Stimulated activated CD4-positive, alpha-beta T cell treated with anti-CD3 and anti-CD28 coated beads, Interleukin-2, amount 100 ng/mL, for 48 hours (primary cell): ENCODE measurements around the gene PLEKHG3.

Experiments
- DNase-seq, 2 donors: peaks; one replicate each; pipeline ENCODE4 v3.0.0-alpha.2; 2020

PLEKHG3 gene

GRCh38 chr14:64766430-64767151 is 62.4 kb downstream of the PLEKHG3 start:
- no peak for DNase-seq

- no peak for DNase-seq
Measured at GRCh38 chr14:64767215-64767964, 63.2 kb downstream of the PLEKHG3 start.

GRCh38 chr14:64768401-64769095 is 64.3 kb downstream of the PLEKHG3 start:
- DNase-seq: no peak

DNA sequence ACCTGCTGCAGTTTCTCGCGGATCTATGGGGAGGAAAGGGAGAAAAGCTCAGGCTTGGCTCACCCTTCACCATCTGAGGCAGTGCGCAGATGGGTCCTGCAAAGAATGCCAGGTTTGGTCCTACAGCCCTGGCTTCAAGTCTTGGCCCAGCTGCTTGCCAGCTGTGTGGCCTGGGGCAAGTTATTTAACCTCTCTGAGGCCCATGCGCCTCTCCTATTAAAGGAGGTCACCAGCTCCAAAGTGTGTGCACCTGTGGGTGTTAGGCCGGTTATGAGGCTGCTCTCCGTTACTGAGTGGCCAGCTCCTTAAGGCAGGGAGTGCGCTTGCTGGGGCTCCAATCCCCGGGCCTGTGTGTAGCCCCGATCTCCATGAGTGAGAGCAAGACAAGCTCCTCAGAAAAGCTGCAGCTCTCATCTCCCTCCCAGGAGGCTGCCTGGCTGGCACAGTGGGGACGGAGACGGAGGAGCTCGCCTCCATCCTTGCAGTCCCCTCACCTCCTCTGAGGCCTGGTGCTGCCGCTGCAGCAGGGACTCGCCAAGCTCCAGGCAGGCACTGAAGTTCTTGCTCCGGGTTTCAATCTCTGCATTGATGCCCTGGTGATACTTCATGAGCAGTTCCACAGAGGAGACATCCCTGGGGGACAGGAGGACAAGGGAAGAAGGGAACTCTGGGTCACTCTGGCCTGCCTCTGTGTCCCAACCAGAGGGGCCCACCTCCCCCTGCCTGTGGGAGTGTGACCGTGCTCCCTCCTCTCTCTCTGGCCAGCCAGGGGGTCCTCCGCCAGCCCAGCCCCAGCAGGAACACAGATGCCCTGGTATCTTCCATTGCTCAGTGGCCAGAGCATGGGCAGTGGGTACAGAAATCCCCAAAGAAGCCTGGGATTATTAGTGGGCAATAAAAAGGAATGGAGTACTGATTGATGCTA is 65.1 kb downstream of the PLEKHG3 start:
- no peak for DNase-seq

- no peak for DNase-seq
Measured at GRCh38 chr14:64770751-64771150, 66.5 kb downstream of the PLEKHG3 start.

DNA sequence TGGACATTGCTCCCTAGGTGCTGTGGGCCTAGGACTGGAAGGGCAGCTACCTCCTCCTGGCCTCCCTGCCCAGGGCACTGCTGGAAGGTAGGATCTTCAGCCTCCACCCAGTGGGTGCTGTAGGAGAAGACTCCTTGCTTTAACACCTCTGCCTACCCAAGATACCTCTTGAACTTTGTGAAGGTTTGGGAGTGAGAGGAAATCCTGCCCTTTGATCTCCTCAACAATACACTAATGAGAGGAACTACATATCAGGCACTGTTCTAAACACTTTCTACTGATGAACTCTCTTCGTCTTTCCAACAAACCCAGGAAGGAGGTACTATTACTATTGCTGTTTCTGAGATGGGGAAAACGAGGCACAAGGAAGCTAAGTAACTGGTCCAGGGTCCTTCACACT is 66.9 kb downstream of the PLEKHG3 start:
- no peak for DNase-seq

DNA sequence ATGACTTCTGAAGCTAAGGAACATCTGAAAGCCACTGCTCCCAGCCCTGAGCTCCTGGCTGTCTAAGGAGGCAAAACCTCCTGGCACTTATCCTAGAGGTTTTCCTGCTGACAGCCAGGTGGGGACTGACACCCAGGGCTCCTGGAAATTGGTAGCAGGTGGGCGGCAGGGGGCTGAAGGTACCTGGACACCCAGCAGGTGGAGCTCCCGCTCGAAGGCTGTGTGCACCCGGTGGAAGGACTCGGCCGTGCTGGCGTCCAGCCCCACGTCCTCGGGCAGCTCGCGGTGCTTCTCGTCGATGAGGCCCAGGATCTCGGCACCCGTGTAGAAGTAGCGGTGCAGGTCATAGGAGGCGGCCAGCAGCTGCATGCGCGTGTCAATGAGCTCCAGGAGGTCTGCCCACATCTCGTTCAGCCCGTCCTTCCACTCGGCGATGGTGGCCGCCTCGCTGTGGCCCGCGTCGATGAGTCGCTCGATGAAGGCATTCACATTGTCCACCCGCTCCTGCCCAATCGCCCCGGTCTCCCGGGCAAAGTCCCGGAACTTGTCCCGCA is 68.2 kb downstream of the PLEKHG3 start:
- DNase-seq: no peak

DNA sequence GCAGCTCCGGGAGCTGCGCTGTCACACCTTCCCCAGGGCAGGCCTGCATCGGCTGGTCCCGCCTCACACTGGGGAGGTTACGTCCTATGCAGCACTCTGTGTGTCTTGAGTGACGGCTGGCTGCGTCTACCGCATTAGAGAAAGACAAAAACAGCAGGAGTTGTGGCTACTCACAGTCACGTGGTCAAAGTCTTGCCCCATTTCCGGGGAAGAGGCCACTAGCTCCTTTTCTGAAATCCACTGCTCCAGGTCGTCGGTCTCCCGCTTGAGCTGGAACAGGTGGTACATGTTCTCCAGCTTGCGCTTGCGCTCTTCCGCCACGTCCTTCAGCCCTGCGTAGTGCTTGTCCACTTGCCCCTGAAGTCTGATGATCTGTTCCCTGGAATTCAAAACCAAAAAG is 68.8 kb downstream of the PLEKHG3 start:
- DNase-seq: no peak

DNA sequence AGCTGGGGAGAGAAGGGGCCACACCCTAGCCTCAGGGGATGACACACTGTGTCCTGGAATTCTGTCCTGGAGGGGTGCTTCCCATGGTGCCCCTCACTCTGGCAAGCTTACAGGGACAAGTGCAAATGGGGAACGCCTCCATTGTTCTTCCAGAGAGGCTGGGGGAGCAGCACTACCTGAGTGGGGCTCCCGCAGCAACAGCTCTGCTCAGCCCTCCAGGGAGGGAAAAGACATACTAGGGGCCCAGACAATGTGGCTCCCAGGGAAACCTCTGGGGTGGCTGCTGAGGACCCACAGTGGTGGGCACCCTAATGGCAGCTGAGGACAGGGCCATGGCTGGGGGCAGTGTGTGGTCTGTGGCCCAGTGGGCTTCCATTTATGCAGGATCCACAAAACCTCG is 69.4 kb downstream of the PLEKHG3 start:
- DNase-seq: no peak

- no peak for DNase-seq
Measured at GRCh38 chr14:64774272-64774671, 70.0 kb downstream of the PLEKHG3 start.

DNA sequence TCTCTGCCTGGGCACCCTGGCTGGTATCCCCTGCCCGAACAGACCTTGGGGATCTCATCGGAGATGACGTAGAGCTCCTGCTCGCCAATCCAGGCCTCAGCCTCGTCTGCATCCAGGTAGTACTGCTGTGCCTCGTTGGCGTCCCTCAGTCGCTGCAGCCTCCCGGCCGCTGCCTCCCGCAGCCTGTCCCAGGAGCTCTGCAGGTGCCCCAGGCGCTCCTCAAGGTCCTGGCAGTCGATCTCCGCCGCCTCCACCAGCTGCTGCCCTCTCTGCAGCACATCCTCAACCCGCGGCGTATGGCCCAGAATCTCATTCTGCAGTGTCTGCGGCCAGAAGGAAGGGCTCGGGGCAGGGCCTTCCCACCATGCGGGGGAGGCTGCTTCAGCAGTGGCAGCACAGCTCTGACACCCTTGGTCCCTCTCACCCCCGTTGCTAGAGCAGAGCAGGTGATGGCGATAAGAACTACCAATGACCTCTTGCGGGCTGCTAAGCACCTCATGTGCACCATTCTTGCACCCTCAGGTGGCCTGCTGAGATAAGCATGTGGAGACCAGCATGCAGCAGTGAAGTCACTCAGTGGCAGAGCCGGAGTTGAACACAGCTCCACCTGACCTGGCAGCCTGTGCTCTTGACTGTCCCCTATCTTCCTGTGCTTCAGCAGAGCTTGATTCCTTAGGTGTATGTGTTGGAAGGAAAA is 71.0 kb downstream of the PLEKHG3 start:
- no peak for DNase-seq

GRCh38 chr14:64777461-64777860 is 73.2 kb downstream of the PLEKHG3 start:
- no peak for DNase-seq

DNA sequence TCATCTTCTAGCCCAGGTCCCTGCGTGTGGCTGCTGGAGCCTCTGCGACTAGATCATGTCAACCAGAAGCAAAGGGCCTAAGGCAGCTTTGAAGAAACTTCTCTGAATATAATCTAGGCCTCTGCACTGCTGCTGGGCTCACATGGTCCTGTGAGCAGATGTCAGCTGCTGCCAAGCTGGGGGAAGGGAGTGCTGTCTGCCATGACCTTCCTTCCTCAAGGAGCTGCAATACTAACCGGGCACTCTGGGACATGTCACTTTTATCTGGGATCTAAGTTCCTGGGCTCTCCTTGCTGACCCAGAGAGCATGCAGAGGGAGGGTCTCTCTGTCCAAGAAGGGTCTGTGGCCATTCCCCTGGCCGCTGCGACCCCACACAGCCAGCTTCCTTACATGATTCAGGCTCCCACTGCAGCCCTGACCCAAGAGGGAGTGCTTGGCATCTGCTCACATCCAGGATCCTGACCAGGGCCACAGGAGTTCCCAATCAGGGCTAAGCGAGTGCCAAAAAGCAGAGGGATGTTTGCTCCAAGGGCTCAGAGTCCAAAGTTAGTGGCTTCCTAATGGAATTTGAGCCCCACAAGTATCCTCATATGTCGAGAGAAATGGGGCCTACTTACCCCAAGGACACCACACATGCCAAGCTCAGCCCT is 74.0 kb downstream of the PLEKHG3 start:
- no peak for DNase-seq

GRCh38 chr14:64779472-64779871 is 75.2 kb downstream of the PLEKHG3 start:
- no peak for DNase-seq

DNA sequence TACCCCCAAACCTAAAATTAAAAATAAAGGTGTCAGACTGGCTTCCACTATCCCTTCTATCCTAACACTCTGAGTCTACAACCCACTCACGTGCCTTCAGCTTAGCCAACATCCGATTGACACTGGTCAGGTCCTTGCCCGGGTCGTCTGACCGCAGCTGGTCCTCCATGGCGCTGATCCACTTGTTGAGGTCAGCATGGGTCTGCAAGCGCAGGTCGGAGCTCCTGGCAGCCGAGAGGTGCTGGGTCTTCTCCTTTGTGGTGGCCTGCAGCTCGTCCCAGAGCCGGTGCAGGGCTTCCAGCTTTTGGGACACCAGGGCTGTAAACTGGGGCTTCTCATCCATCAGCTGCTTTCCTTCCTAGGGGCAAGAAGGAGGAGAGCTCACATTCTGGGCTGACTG is 78.0 kb downstream of the PLEKHG3 start:
- DNase-seq: no peak

- no peak for DNase-seq
Measured at GRCh38 chr14:64784006-64784405, 79.8 kb downstream of the PLEKHG3 start.

DNA sequence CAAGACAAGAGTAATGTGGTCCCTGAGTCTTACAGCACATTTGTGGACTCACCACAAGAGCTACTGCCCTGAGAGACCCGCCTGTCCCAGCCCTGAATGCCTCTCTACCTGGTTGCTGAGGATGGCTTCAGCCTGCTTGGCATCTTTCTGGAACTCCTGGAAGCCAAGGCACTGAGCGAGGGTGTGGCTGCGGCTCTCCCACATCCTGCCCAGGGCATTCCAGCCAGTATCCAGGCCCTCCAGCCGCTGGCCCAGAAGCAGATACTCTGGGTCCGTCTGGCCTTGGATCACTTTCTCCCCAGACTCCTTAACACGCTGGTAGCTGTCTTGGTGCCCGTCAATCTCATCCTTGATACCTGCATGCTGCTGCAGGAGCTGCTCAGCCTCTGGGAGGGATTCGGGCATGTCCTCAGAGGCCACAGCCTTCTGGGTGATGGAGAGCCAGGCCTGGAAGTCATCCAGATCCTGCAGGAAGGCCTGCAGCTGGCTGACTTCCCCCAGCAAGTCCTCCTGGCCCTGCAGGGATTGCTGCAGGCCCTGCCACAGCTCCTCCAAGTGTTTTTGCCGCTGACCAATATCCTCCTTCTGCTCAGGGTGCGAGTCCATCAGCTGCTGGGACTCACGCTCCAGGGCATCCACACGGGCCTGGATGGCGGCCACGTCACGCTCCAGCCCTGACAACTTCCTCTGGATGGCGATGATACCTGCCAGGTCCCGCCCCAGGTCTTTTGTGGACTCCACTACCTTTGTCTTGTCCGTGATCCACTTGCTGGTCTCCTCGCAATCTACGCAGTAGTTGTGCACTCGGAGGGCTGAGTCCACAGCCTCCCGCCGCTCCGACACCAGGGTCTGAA is 82.3 kb downstream of the PLEKHG3 start:
- no peak for DNase-seq

- no peak for DNase-seq
Measured at GRCh38 chr14:64787619-64788018, 83.4 kb downstream of the PLEKHG3 start.

DNA sequence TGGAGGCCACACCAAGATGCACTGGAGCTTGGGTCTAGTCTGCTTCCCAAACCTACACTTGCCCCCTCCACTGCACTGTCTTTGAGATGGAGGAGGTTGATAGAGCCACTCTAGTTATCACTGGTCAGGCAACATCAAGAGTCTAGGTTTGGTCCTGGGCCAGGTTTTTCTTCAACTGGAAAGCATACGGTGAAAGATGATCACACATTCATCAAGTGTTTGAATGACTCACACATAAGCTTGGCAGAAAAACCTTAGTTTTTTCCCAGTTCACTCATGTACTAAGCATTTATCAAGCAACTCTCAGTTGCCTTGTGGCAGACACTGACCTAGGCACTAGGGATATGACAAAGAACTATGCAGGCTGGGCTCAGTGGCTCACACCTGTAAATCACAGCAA is 84.5 kb downstream of the PLEKHG3 start:
- no peak for DNase-seq

DNA sequence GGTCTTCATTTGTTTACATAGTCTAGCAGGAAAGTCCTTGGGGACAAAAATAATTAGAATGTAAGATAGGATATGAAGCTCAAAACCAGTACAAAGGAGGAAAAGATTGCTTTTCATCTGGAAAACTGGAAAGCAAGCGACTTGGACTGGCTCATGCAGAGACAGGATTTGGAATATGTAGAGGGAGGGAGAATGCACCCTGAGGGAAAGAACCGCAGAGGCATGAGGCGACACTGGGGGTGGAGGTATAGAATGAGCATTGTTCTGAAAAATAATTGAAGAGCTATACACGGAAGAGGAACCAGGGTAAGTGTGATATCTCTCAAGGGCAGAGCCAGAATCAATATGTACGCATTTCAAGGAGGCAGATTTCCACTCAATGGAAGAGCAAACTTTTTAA is 85.5 kb downstream of the PLEKHG3 start:
- no peak for DNase-seq
